ENCODE results near the gene ZKSCAN5. TPM values are rescaled to one million over a fixed set of nuclear protein-coding genes. Genes with fewer than 3 reads are reported as not detected.

The ZKSCAN5 gene
- total and polyA plus RNA-seq, 2 donors (not counting 1 experiment from before 2014, with no cell fraction given) = 3.1 to 10.9 TPM

DNA sequence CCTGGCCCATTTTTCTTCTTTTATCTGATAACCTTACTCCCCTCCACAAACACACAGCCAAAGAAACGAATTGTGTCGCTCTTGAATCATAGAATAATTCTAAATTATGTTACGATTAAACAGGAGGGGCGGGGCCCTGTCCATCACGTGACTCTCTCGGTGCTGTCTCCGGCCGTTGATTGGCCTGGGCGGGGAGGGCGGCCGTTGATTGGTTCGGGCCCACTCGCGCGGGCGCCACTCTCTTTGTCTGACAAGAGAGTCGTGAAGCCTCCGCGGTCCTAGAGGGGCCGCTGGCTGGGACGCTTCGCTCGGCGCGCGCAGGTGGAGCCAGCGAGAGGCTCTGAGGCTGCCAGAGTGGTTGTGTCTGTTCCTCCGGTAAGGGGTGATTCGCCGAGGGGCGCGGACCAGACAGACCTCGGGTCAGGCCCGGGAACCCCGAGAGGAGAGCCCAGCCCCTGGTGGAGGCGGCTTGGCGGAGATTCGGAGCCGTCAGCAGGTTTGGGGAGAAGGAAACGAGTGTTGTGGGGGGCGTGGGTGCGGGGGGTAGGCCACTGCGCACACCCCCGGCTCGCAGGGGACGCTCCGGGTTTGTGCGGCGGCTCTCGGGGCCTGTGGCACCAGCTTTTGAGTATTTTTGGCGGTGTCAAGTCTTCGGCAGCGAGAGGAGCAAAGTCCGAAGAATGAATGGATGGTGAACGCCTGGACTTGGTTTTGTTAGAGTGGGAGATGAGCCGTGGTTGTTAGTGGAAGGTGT is 31.7 kb upstream of the ZKSCAN5 start, which contains the start of gene ZNF789:
Gene ZNF789, plus strand, starts transcription at position 330 of the 754 bp plus-strand sequence. CDS start 3,567 bp downstream, outside the sequence.
- ATAC-seq (ENCODE audit: low read depth) = peak; percentile 99
- H3K9me3 Mint-ChIP-seq (ENCODE audit: insufficient read depth) = no peaks in the 10 kb centered on the region
- no peaks in the 10 kb centered on the region for H3K27me3 ChIP-seq (replicated peaks in 1 of 4; ENCODE audit: control extremely low read depth in 1 of 4, control insufficient read depth in 3 of 4, insufficient read depth in 4 of 4, low read length in 3 of 4)
- peak within 1 kb of the TSS; percentile 59 to 82 for H3K27ac ChIP-seq (ENCODE audit: low read length in 2 of 2)
- DNase-seq = peak; percentile 96
- H3K79me2 ChIP-seq (ENCODE audit: control insufficient read depth, insufficient read depth, low read length) = peaks cover 42% of the 10 kb centered on the region
- H3K9me3 ChIP-seq (ENCODE audit: control extremely low read depth in 1 of 3, control insufficient read depth in 2 of 3, insufficient read depth in 1 of 3, low read length in 2 of 3) = no peaks in the 10 kb centered on the region
- no peaks in the 10 kb centered on the region for H3K36me3 ChIP-seq (replicated peaks in 1 of 2; ENCODE audit: control extremely low read depth in 1 of 2, control insufficient read depth in 1 of 2, extremely low read depth in 1 of 2, insufficient read depth in 2 of 2, low read length in 1 of 2)
- TF ChIP-seq, protein P1, sequence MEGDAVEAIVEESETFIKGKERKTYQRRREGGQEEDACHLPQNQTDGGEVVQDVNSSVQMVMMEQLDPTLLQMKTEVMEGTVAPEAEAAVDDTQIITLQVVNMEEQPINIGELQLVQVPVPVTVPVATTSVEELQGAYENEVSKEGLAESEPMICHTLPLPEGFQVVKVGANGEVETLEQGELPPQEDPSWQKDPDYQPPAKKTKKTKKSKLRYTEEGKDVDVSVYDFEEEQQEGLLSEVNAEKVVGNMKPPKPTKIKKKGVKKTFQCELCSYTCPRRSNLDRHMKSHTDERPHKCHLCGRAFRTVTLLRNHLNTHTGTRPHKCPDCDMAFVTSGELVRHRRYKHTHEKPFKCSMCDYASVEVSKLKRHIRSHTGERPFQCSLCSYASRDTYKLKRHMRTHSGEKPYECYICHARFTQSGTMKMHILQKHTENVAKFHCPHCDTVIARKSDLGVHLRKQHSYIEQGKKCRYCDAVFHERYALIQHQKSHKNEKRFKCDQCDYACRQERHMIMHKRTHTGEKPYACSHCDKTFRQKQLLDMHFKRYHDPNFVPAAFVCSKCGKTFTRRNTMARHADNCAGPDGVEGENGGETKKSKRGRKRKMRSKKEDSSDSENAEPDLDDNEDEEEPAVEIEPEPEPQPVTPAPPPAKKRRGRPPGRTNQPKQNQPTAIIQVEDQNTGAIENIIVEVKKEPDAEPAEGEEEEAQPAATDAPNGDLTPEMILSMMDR (IDR thresholded peaks at IDR 0.05) = peak; percentile 9
- no peak for TF ChIP-seq EZH2 (IDR thresholded peaks at IDR 0.05; ENCODE audit: borderline replicate concordance, insufficient read depth, low read depth, low read length, poor library complexity, severe bottlenecking)
- H3K9ac ChIP-seq (ENCODE audit: low read length) = peak within 1 kb of the TSS; percentile 82
- under 1% methylated on average over 53 of the region's 56 CpGs for WGBS (ENCODE audit: insufficient coverage)
- peak within 1 kb of the TSS; percentile 95 for H3K4me3 Mint-ChIP-seq
- H3K4me1 Mint-ChIP-seq = peaks cover 30% of the 10 kb centered on the region
- H3K27ac Mint-ChIP-seq = peak within 1 kb of the TSS; percentile 96
- no peaks in the 10 kb centered on the region for H4K20me1 ChIP-seq (ENCODE audit: control insufficient read depth, insufficient read depth, low read length, poor library complexity, severe bottlenecking)
- intact Hi-C loops (cut with micrococcal nuclease) = loop anchor here (1.0 to 10.0 kb wide), 6 partner anchors 28 to 144 kb away; partner anchors contain the start of genes ARPC1B, FAM200A, ZKSCAN5 and ZNF394
- H3K4me1 ChIP-seq (ENCODE audit: control insufficient read depth in 2 of 2, insufficient read depth in 2 of 2, low read length in 2 of 2) = peaks cover 8 to 16% of the 10 kb centered on the region in 2 donors
- CTCF ChIA-PET = interaction anchor here (0.9 kb wide), 1 partner anchor 9 kb away, joined by 3 read pairs; no protein-coding TSS in a partner anchor
- POLR2A ChIA-PET = interaction anchor here (0.6 to 1.2 kb wide), 7 partner anchors 9 to 86 kb away, joined by 3 to 4 read pairs (median 3); partner anchors contain the start of genes FAM200A, ZKSCAN5, ZNF394 and ZNF655
- peak within 1 kb of the TSS; percentile 92 for H3K4me2 ChIP-seq (replicated peaks; ENCODE audit: low read depth, low read length, poor library complexity, severe bottlenecking)
- no peaks in the 10 kb centered on the region for H3K27me3 Mint-ChIP-seq
- H2AFZ ChIP-seq (ENCODE audit: insufficient read depth, low read depth, low read length, poor library complexity, severe bottlenecking) = peak within 1 kb of the TSS; percentile 92
- H3K4me3 ChIP-seq (ENCODE audit: control extremely low read depth in 1 of 5, extremely low read depth in 1 of 5, insufficient read depth in 1 of 5, low read depth in 2 of 5, low read length in 4 of 5) = peak within 1 kb of the TSS; percentile 77 to 87 (median 83)

DNA sequence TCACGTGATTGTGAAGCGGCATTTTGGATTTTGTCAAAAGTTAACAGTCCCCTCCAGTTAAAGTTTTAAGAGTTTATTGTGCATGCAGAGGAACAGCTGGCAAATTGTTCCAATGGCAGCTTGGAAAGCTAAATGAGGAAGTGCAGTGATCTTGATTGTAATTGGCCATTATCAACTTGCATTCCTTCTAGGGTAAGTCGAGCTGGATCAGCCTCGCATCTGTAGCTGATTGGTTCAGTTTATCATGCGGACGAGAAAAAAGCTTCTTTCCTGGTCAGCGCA is 31.2 kb upstream of the ZKSCAN5 start:
- Histone ChIP-seq H3K4me2 (replicated peaks; ENCODE audit: low read depth, low read length, poor library complexity, severe bottlenecking) (peak overlapping the region; percentile 92), H3K27me3 (replicated peaks in 1 of 4; ENCODE audit: control extremely low read depth in 1 of 4, control insufficient read depth in 3 of 4, insufficient read depth in 4 of 4, low read length in 3 of 4) (no peaks in the 10 kb centered on the region), H3K79me2 (ENCODE audit: control insufficient read depth, insufficient read depth, low read length) (peaks cover 42% of the 10 kb centered on the region), H4K20me1 (ENCODE audit: control insufficient read depth, insufficient read depth, low read length, poor library complexity, severe bottlenecking) (no peaks in the 10 kb centered on the region), H3K9me3 (ENCODE audit: control extremely low read depth in 1 of 3, control insufficient read depth in 2 of 3, insufficient read depth in 1 of 3, low read length in 2 of 3) (no peaks in the 10 kb centered on the region), H3K27ac (ENCODE audit: low read length in 2 of 2) (peak overlapping the region; percentile 55 to 82), H3K9ac (ENCODE audit: low read length) (peak overlapping the region; percentile 82), H3K4me1 (ENCODE audit: control insufficient read depth in 2 of 2, insufficient read depth in 2 of 2, low read length in 2 of 2) (peaks cover 8 to 18% of the 10 kb centered on the region in 2 donors), H2AFZ (ENCODE audit: insufficient read depth, low read depth, low read length, poor library complexity, severe bottlenecking) (peak overlapping the region; percentile 92), H3K4me3 (ENCODE audit: control extremely low read depth in 1 of 5, extremely low read depth in 1 of 5, insufficient read depth in 1 of 5, low read depth in 2 of 5, low read length in 4 of 5) (peak overlapping the region; percentile 77 to 87 (median 83)), H3K36me3 (replicated peaks in 1 of 2; ENCODE audit: control extremely low read depth in 1 of 2, control insufficient read depth in 1 of 2, extremely low read depth in 1 of 2, insufficient read depth in 2 of 2, low read length in 1 of 2) (no peaks in the 10 kb centered on the region)
- no peak for ATAC-seq (ENCODE audit: low read depth)
- Mint-ChIP-seq H3K9me3 (ENCODE audit: insufficient read depth) (no peaks in the 10 kb centered on the region), H3K27ac (peak overlapping the region; percentile 96), H3K4me1 (peaks cover 33% of the 10 kb centered on the region), H3K4me3 (peak overlapping the region; percentile 95), H3K27me3 (no peaks in the 10 kb centered on the region)
- POLR2A ChIA-PET = interaction anchor here (0.6 to 1.2 kb wide), 6 partner anchors 10 to 85 kb away, joined by 3 to 4 read pairs (median 3); partner anchors contain the start of genes FAM200A, ZKSCAN5, ZNF394 and ZNF655
- DNase-seq = no peak
- CTCF ChIA-PET = interaction anchor here (0.9 kb wide), 1 partner anchor 10 kb away, joined by 3 read pairs; no protein-coding TSS in a partner anchor
- TF ChIP-seq, protein P1 (IDR thresholded peaks at IDR 0.05) = no peak
- no peak for TF ChIP-seq EZH2 (IDR thresholded peaks at IDR 0.05; ENCODE audit: borderline replicate concordance, insufficient read depth, low read depth, low read length, poor library complexity, severe bottlenecking)
- intact Hi-C loops (cut with micrococcal nuclease) = loop anchor here (10.0 kb wide), 1 partner anchor 98 kb away; the partner anchor contains the start of gene ARPC1B
- 4% methylated on average over 7 of the region's 7 CpGs for whole genome bisulfite sequencing (ENCODE audit: insufficient coverage)

Measured in B cell (primary cell).